Measurements from ENCODE around the gene PKIG.
"Not testable (repeated sequence)": the region's sequence is repeated elsewhere in the genome, so short reads cannot be mapped to it uniquely, and the experiment has no call there.

The PKIG gene

GRCh38 chr20:44643596-44644229, 61.3 kb downstream of the PKIG start:
- DNase-seq = no peak

GRCh38 chr20:44644230-44644617, 61.8 kb downstream of the PKIG start:
- DNase-seq = no peak

GRCh38 chr20:44644667-44645131, 62.3 kb downstream of the PKIG start:
- DNase-seq = no peak

- DNase-seq = no peak
Measured at GRCh38 chr20:44646023-44646640, 63.8 kb downstream of the PKIG start.

- DNase-seq = no peak
Measured at GRCh38 chr20:44646641-44647274, 64.4 kb downstream of the PKIG start.

- DNase-seq = no peak
Measured at GRCh38 chr20:44648068-44648467, 65.7 kb downstream of the PKIG start.

- no peak for DNase-seq
Measured at GRCh38 chr20:44648579-44648978, 66.2 kb downstream of the PKIG start.

GRCh38 chr20:44649126-44649525, 66.7 kb downstream of the PKIG start:
- DNase-seq = no peak

- DNase-seq = no peak
Measured at GRCh38 chr20:44649976-44650375, 67.6 kb downstream of the PKIG start.

GRCh38 chr20:44650771-44651433, 68.5 kb downstream of the PKIG start:
- DNase-seq = no peak

- DNase-seq = no peak
Measured at GRCh38 chr20:44651434-44651683, 69.0 kb downstream of the PKIG start.

- no peak for DNase-seq
Measured at GRCh38 chr20:44651684-44652423, 69.5 kb downstream of the PKIG start, which contains the start of gene ADA. Gene ADA (minus strand): TSS chr20:44651699. CDS start chr20:44651607, 92 bp downstream.

GRCh38 chr20:44653546-44653945, 71.2 kb downstream of the PKIG start:
- DNase-seq = no peak

- not testable (repeated sequence) for DNase-seq
Measured at GRCh38 chr20:44654210-44654609, 71.8 kb downstream of the PKIG start.

- DNase-seq = no peak
Measured at GRCh38 chr20:44656448-44656847, 74.1 kb downstream of the PKIG start.

- no peak for DNase-seq
Measured at GRCh38 chr20:44657875-44658274, 75.5 kb downstream of the PKIG start.

- DNase-seq = no peak
Measured at GRCh38 chr20:44658810-44659209, 76.4 kb downstream of the PKIG start.

GRCh38 chr20:44659931-44660330, 77.6 kb downstream of the PKIG start:
- DNase-seq = no peak

GRCh38 chr20:44660581-44660980, 78.2 kb downstream of the PKIG start:
- DNase-seq = no peak

GRCh38 chr20:44662261-44662660, 79.9 kb downstream of the PKIG start:
- DNase-seq = no peak

GRCh38 chr20:44664131-44664530, 81.8 kb downstream of the PKIG start:
- DNase-seq = no peak

- no peak for DNase-seq
Measured at GRCh38 chr20:44666066-44666465, 83.7 kb downstream of the PKIG start.
